Stimulated activated CD4-positive, alpha-beta T cell treated with anti-CD3 and anti-CD28 coated beads, Interleukin-1b, Interleukin-23, amount 100 ng/mL, for 1 hour (primary cell): ENCODE results near the gene GAS7.

Experiments
- DNase-seq, 2 donors: peaks; one replicate each; pipeline ENCODE4 v3.0.0-alpha.2; 2020; ENCODE audit warnings: low read depth in 2 of 2

The GAS7 gene

GRCh38 chr17:9981344-9981915 is 217.0 kb downstream of the GAS7 start:
- DNase-seq = no peak

- DNase-seq = no peak
These were observed 218.9 kb downstream of the GAS7 start for GRCh38 chr17:9979463-9979995.

GRCh38 chr17:9977180-9977575 is 221.2 kb downstream of the GAS7 start:
- no peak for DNase-seq

GRCh38 chr17:9976283-9977179 is 221.9 kb downstream of the GAS7 start:
- DNase-seq = no peak

- no peak for DNase-seq
These were observed 223.7 kb downstream of the GAS7 start for GRCh38 chr17:9974448-9975381.

- DNase-seq = no peak
These were observed 224.5 kb downstream of the GAS7 start for GRCh38 chr17:9973669-9974447.

- no peak for DNase-seq
These were observed 226.4 kb downstream of the GAS7 start for GRCh38 chr17:9971991-9972390.

- DNase-seq = no peak
These were observed 229.0 kb downstream of the GAS7 start for GRCh38 chr17:9969301-9969935.

GRCh38 chr17:9968881-9969280 is 229.5 kb downstream of the GAS7 start:
- no peak for DNase-seq

GRCh38 chr17:9968008-9968407 is 230.4 kb downstream of the GAS7 start:
- DNase-seq = no peak

GRCh38 chr17:9959377-9959981 is 238.9 kb downstream of the GAS7 start:
- no peak for DNase-seq

- DNase-seq = no peak
These were observed 239.7 kb downstream of the GAS7 start for GRCh38 chr17:9958586-9959281.

GRCh38 chr17:9957244-9957643 is 241.2 kb downstream of the GAS7 start:
- no peak for DNase-seq

- no peak for DNase-seq
These were observed 241.8 kb downstream of the GAS7 start for GRCh38 chr17:9956474-9957131.

GRCh38 chr17:9953492-9953891 is 244.9 kb downstream of the GAS7 start:
- DNase-seq = no peak

GRCh38 chr17:9951803-9952202 is 246.6 kb downstream of the GAS7 start:
- no peak for DNase-seq

GRCh38 chr17:9948928-9949327 is 249.5 kb downstream of the GAS7 start:
- DNase-seq = no peak

GRCh38 chr17:9944704-9945103 is 253.7 kb downstream of the GAS7 start:
- no peak for DNase-seq

- DNase-seq = no peak
These were observed 255.1 kb downstream of the GAS7 start for GRCh38 chr17:9943343-9943742.
